T-helper 1 cell treated with Interleukin-12 subunit alpha and Interleukin-12 subunit beta and Interleukin-4 antibody, amounts not matched to agents 30 ng/mL and 1 ng/mL, for 36 hours (primary cell): ENCODE measurements around the gene CSF1R. TPM values are rescaled to one million over a fixed set of nuclear protein-coding genes. Genes with fewer than 3 reads are reported as not detected.

Experiments used
- intact Hi-C: fragments of 100-400 bp; cut with micrococcal nuclease; formaldehyde crosslinking; loops from one replicate; pipeline ENCODE4 v1.15.1; 2024
- total RNA-seq: library from RNA; stranded (reverse); gene quantifications from 2 replicates; pipeline ENCODE4 v1.2.3, GENCODE V29; 2022

Gene CSF1R
- total RNA-seq, 1 donor from 2014 or later = 0.15 TPM

- intact Hi-C loops = loop anchor here (1.0 kb wide), 2 partner anchors 120 to 287 kb away; no protein-coding TSS in a partner anchor
These were observed 35.2 kb upstream of the CSF1R start for GRCh38 chr5:150121448-150122157.

DNA sequence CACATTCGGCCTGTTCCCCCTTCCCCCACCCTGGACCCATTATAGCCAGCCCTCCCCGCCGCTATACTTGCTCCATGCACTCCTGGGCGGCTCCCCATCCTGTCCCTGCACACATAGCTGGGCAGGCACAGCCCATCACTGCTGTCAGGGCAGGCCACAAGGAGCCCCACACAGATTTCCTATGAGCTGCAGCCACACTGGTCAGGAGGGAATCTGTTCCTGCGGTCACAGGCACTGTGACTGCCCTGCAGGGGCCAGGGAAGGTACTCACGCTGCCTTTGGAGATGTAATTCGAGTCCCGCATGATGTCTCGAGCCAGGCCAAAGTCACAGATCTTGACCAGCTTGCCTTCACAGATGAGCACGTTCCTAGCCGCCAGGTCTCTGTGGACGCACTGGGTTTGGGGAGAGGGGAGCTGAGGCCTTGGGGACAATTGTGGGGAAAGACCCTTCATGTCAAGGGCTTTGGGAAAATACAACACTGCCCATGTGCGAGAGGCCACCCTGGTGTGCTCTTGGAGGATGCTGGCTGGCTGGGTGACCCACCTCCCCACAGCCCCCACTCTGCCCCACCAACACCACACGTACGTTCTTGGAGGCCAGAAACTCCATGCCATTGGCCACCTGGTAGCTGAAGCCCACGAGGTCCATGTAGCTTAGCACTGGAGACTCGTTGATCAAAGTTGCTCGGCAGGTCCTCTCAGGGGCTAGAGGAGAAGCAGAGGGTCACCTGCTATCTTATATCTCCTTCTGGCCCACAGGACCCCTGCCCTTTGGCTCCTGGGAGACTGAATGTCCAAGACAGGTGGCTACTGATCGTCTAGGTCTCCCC is 34.5 kb upstream of the CSF1R start:
- intact Hi-C loops = no loop called here

DNA sequence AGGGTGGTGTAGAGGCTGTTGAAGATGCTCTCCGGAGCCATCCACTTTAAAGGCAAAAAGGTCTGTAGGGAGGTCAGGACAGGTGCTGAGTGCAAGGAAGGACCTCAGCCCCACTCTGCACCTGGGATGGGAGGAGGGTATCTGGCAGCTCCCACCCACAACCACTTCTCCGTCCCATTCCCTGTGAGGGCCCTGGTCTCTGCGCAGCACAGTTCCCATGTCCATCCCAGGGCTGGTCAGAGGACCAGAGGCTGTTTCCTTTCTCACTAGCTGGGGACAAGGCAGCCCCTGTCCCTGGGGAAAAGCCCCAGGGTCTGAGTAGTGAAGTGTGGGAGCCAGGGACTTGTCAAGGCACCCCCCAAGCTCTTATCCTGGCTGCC is 33.7 kb upstream of the CSF1R start:
- intact Hi-C loops = no loop called here

GRCh38 chr5:150119421-150120061 is 33.2 kb upstream of the CSF1R start:
- intact Hi-C loops = no loop called here

- intact Hi-C loops = no loop called here
These were observed 32.3 kb upstream of the CSF1R start for GRCh38 chr5:150118561-150119229.

- intact Hi-C loops = no loop called here
These were observed 31.7 kb upstream of the CSF1R start for GRCh38 chr5:150117945-150118560.

DNA sequence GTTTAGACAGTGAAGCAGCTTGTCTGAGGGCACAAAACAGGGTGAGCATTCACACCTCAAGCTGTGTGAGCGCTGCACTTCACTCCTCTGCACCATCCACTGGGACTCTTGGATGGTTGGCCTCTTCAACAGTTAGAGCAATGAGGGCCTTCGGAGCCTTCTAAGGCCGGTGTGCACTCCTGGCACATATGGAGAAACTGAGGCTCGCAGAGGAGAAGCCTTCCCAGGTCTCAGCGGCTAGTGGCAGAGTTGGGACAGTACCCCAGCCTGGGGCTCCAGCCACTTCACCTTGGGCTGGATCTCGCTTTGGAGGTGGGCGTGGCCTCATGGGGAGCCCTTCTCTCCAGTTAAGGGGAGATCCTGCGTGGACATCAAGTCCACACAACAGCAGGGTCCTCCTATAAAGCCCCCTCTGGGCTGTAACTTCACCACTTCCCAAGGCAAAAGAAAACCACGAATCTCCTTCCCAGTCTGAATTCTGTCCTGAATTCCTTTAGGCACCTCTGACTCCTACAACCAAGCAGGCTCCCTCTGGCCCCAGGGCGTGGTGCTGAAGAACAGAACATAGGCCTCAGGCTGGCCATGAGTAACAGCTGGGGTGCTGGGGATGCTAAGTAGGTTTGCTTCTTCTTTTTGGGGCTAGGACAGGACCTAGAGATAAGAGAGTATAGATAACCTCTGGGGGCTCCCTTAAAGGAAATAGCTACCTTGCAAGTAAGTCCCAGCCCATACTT is 30.5 kb upstream of the CSF1R start:
- intact Hi-C loops = no loop called here

DNA sequence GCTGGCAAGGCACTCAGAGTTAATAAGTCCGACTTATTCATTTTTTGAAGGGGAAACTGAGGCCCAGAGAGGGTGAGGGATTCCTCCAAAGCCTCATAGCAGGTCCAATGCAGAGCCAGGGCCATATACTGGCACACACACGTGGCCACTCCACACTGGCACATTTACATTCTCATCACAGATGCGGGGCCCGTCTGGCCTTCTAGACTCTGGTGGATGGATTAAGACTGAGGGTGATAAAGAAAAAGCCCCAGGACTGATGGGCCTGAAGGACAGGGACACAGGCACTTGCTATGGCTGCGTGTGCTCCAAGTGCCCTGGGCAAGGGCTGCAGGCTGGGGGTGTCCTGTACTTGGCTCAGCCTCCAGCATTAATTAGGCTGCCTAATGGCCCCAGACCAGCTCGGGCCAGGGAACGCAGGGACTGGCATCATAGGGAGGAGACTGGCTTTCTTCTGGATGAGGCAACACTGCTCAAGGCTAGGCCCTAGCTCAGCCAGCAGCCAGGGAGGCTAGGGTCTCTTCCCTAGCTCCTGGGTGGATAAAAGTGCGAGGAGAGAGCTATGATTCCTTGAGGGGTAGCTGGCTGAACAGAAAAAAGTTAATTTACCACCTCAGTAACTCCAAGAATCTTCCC is 28.5 kb upstream of the CSF1R start:
- intact Hi-C loops = no loop called here

GRCh38 chr5:150114102-150114641 is 27.8 kb upstream of the CSF1R start:
- intact Hi-C loops = no loop called here

- intact Hi-C loops = no loop called here
These were observed 26.8 kb upstream of the CSF1R start for GRCh38 chr5:150113047-150113744.

DNA sequence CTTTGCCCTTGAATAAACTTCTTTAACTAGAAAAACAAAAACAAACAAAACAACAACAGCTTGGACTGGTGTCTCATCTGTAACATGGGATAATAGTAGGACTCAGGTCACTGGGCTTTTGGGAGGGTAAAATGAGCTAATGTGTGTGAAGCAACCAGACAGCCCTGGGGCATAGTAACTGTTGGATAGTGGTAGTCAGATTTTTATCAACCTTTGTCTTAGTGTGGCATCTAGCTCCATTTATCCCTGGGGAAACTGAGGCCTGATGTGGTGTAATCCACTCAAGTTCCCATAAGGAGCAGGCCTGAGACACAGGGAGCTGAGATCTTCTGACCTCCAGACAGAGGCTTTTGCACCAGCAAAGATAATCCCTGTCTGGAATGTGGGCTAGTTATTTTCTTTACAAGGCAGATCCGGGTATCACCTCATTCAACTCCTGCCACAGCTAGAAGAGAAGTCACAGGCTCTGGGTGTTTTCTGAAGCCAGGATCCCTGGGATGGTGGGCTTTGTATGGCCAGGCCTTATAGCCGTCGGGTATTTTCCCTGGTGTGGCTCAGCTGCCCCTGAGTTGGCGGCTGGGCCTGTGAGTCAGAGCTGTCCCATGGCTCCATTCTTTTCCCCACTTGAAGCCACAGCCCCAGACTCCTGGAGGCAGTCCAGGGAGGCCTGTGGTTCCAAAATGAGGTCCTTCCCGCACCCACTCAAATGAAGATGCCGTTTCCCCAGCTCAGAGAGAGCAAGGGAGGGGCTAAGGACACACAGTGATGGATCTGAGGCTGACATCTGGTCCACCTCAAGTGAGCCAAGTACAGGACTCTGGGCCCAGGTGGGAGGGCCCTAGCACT is 26.1 kb upstream of the CSF1R start:
- intact Hi-C loops = no loop called here

DNA sequence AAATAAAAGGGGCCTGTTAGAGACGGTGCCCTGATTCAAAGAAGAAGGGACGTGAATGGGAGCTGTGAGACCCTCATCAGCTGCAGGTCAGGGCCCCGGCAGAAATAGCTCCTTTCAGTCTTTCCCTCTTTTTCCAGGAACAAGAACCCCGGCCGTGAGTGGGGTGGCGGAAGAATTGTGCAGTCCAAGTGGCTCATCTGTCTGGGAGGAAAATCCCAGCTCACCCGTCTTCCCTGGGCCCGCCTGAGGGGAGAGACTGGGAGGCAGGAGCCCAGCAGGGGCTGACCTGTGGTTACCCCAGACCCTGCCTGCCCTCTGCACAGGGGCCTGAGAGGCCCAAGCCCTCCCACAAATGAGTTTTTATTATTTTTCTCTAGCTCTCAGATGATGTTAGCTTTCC is 24.8 kb upstream of the CSF1R start:
- intact Hi-C loops = no loop called here

- intact Hi-C loops = no loop called here
These were observed 23.6 kb upstream of the CSF1R start for GRCh38 chr5:150109921-150110320.

DNA sequence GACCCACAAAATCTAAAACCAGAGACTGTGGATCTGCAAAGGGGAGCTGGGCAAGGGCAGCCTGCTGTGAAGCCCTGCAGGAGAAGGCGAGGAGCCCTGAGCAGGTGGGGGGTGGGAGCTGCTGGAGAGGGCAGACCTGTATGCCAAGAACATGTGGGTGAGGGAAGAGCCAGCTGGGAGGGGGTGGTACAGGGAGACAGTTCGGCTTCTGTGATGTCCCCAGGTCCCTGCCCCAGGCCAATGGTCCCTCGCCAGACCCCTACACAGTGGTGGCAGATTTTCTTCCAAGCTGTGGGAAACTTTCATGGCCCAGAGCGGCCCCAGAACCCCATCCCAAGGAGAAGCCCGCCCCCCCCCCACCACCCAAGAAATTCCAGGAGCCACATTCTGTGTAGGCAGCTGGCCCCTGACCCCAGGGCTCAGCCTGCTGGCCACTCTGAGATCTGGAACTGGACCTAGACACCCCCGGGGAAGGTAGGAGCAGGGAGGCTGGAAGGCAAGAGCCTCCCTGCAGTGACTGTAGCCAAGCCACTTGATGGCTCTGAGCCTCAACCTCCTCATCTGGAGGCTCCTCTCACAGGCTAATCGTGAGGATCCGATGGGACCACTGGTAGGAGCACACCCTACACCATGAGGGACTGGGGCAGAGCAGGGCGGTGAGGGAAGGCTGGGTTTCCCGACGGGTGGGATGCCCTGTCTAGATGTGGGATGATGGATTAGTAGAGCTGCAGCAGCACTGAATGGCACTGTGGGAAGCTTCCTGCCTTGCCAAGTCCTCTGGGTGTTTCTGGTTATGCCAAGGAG is 22.6 kb upstream of the CSF1R start:
- intact Hi-C loops = no loop called here

DNA sequence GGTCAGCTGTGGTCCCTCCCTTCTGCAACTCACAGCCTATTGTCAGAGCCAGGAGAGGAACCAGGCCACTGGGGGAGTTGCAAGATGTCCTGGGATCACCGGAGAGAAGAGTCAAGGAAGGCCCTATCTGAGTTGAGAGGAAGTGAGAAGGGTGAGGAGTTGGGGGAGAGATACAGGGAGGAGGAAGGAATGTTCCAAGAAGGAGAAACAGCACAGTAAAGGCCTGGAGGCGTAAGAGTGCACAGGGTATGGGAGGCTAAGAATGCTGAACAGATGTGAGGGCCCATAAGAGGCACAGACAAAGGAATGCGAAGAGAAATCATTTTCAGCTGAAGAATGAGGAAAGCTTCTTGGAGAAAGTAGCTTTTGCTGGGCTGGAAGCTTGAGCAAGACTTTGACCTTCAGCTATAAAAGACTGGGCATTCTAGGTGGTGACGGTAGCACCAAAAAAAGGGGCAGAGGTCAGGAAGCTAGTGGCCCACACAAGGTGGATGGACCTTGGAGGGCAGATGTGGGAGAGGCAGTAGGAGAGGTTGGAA is 21.6 kb upstream of the CSF1R start:
- intact Hi-C loops = no loop called here

GRCh38 chr5:150106674-150107426 is 20.5 kb upstream of the CSF1R start:
- intact Hi-C loops = no loop called here
